Prostate gland (tissue), 2 donors: ENCODE data around the gene GDF15.

Experiments used
- POLR2A ChIP-seq: fragments of 450-650 bp; IDR thresholded peaks from one replicate; pipeline ENCODE4 v1.6.1; 2016; ENCODE audit warnings: antibody characterized with exemption, mild to moderate bottlenecking
- TF ChIP-seq, protein P1 (sequence below), 4 experiments: fragments of 200-600 bp in 2 of 4; fragments of 450-650 bp in 2 of 4; sonication (generic) in 2 of 4; IDR thresholded peaks; 1 replicate in 3 of 4; 2 replicates in 1 of 4; pipeline ENCODE4 v1.5.1; 2016 to 2019; ENCODE audit warnings: antibody characterized with exemption in 4 of 4, mild to moderate bottlenecking in 2 of 4, moderate library complexity in 2 of 4

DNA sequence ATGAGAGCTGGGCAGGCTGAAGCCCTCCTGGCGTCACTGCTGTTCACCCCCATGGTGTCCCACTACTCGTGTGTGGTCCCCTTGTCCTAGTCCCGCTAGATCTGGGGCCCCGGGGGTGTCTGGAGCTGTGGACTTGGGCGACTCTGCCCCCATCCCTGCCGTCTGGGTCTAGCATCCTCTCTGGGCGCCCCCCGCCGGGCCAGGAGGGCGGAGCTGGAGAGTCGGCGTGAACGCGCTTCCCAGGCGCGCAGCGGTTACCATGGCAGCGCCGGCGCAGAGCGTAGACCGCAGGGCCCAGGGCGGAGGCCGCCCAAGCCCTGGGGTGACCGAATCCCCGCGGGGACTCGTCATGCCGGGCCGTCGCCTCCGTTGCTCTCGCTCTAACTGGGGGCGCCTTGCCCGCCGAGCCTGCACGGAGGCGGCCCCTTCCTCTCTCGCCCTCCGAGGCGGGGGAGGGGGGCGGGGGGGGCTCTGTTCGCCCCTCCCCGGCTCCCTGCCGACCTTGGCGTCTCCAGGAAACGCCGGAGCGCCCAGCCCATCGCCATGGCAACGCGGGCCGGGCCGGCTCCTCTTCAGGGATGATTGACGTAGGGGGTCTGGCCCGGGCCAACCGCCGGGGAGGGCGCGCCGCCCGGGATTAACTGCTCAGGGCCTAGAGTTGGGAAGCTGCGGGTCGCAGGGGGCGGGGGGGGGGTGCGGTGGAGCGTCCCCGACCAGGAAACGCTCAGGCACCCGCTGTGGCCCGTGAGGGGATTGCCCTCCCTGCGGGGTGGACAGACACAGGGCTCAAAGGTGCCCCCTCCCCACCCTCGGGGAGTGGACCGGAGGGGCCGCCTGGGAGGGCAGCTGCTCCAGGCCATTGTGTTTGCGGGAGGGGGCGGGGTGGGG is 43.1 kb downstream of the GDF15 start:
- TF ChIP-seq, protein P1, sequence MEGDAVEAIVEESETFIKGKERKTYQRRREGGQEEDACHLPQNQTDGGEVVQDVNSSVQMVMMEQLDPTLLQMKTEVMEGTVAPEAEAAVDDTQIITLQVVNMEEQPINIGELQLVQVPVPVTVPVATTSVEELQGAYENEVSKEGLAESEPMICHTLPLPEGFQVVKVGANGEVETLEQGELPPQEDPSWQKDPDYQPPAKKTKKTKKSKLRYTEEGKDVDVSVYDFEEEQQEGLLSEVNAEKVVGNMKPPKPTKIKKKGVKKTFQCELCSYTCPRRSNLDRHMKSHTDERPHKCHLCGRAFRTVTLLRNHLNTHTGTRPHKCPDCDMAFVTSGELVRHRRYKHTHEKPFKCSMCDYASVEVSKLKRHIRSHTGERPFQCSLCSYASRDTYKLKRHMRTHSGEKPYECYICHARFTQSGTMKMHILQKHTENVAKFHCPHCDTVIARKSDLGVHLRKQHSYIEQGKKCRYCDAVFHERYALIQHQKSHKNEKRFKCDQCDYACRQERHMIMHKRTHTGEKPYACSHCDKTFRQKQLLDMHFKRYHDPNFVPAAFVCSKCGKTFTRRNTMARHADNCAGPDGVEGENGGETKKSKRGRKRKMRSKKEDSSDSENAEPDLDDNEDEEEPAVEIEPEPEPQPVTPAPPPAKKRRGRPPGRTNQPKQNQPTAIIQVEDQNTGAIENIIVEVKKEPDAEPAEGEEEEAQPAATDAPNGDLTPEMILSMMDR (IDR thresholded peaks at IDR 0.05), result peak in 1 of 4 experiments; percentile 6
- TF ChIP-seq POLR2A, result no peak
